Measurements from ENCODE around the gene NT5C3A. TPM values are rescaled to one million over a fixed set of nuclear protein-coding genes. Genes with fewer than 3 reads are reported as not detected.
"Not testable (repeated sequence)": the region's sequence is repeated elsewhere in the genome, so short reads cannot be mapped to it uniquely, and the experiment has no call there.

NT5C3A gene
- total and polyA plus RNA-seq, 2 of the 8 experiments (the other 6 are each of a cell fraction or from before 2014, with no cell fraction given): 7.5 to 22.7 TPM

GRCh38 chr7:33004104-33004616 is 58.4 kb downstream of the NT5C3A start:
- H2AFZ ChIP-seq (ENCODE audit: low read length); CTCF ChIA-PET (ENCODE audit: partially characterized antibody); H4K8ac ChIP-seq (ENCODE audit: extremely low read depth, insufficient read depth, low read length); H3K4ac ChIP-seq (replicated peaks; ENCODE audit: insufficient read length, low read depth, low read length); H2BK15ac ChIP-seq (ENCODE audit: low read length); H4K91ac ChIP-seq (replicated peaks; ENCODE audit: insufficient read length, low read length); H3K9ac ChIP-seq (replicated peaks in 1 of 4; ENCODE audit: extremely low read depth in 1 of 4, low read depth in 3 of 4, low read length in 3 of 4); H2BK20ac ChIP-seq (ENCODE audit: low read length); H3K4me3 ChIP-seq (ENCODE audit: extremely low read depth in 1 of 4, insufficient read depth in 2 of 4, low read depth in 3 of 4, low read length in 4 of 4); FAIRE-seq; H3K79me2 ChIP-seq (ENCODE audit: control insufficient read depth in 1 of 2, insufficient read depth in 2 of 2, low read length in 2 of 2); DNase-seq (ENCODE audit: low read depth in 1 of 2, low spot score in 2 of 2); H3K23me2 ChIP-seq (ENCODE audit: low read depth, low read length); H3K14ac ChIP-seq (ENCODE audit: insufficient read length); H3K18ac ChIP-seq (ENCODE audit: extremely low read depth, low read length); H3K79me1 ChIP-seq (ENCODE audit: low read depth, low read length); H3K56ac ChIP-seq (replicated peaks; ENCODE audit: insufficient read length, low read depth, low read length); H2BK5ac ChIP-seq (ENCODE audit: low read depth, low read length); H4K20me1 ChIP-seq (replicated peaks in 1 of 2; ENCODE audit: control insufficient read depth in 1 of 2, insufficient read depth in 2 of 2, low read length in 2 of 2); H2AK5ac ChIP-seq (ENCODE audit: low read depth, low read length); H3K27me3 ChIP-seq (replicated peaks in 1 of 4; ENCODE audit: control insufficient read depth in 3 of 4, extremely low read depth in 1 of 4, insufficient read depth in 3 of 4, low read length in 3 of 4); H3K23ac ChIP-seq (ENCODE audit: insufficient read length); H4K5ac ChIP-seq (ENCODE audit: insufficient read length, low read depth, low read length); H3K4me1 ChIP-seq (replicated peaks in 1 of 4; ENCODE audit: control insufficient read depth in 3 of 4, insufficient read depth in 4 of 4, low read length in 3 of 4); H3K4me2 ChIP-seq (ENCODE audit: insufficient read depth in 1 of 2, low read depth in 2 of 2, low read length in 2 of 2); H3K9me3 ChIP-seq (ENCODE audit: insufficient read depth in 2 of 2, low read depth in 1 of 2, low read length in 1 of 2); H2BK120ac ChIP-seq (replicated peaks; ENCODE audit: low read depth, low read length); H2BK12ac ChIP-seq (ENCODE audit: low read depth, low read length); POLR2A ChIA-PET (ENCODE audit: partially characterized antibody); H3K36me3 ChIP-seq (ENCODE audit: control insufficient read depth in 2 of 4, insufficient read depth in 4 of 4, low read length in 3 of 4); H3K27ac ChIP-seq (ENCODE audit: low read depth, low read length): not testable (repeated sequence)
- 83% methylated on average over 10 of the region's 10 CpGs; no CpG with 5 or more reads in 1 of the 2 experiments for WGBS, 2 experiments (ENCODE audit: extremely low coverage in 1 of 2, insufficient coverage in 1 of 2, insufficient read length in 1 of 2, insufficient replicate concordance in 2 of 2, low coverage in 1 of 2, low lambda C conversion rate in 2 of 2, missing lambda C conversion rate in 1 of 2)

GRCh38 chr7:33003111-33003510 is 59.5 kb downstream of the NT5C3A start:
- H3K23me2 ChIP-seq (ENCODE audit: low read depth, low read length); H3K27me3 ChIP-seq (replicated peaks in 1 of 4; ENCODE audit: control insufficient read depth in 3 of 4, extremely low read depth in 1 of 4, insufficient read depth in 3 of 4, low read length in 3 of 4); H2BK12ac ChIP-seq (ENCODE audit: low read depth, low read length); H3K36me3 ChIP-seq (ENCODE audit: control insufficient read depth in 2 of 4, insufficient read depth in 4 of 4, low read length in 3 of 4); H3K18ac ChIP-seq (ENCODE audit: extremely low read depth, low read length); H3K4me2 ChIP-seq (ENCODE audit: insufficient read depth in 1 of 2, low read depth in 2 of 2, low read length in 2 of 2); DNase-seq (ENCODE audit: low read depth in 1 of 2, low spot score in 2 of 2); H2AFZ ChIP-seq (ENCODE audit: low read length); H3K4me3 ChIP-seq (ENCODE audit: extremely low read depth in 1 of 4, insufficient read depth in 2 of 4, low read depth in 3 of 4, low read length in 4 of 4); H3K4me1 ChIP-seq (replicated peaks in 1 of 4; ENCODE audit: control insufficient read depth in 3 of 4, insufficient read depth in 4 of 4, low read length in 3 of 4); H2BK15ac ChIP-seq (ENCODE audit: low read length); H3K79me1 ChIP-seq (ENCODE audit: low read depth, low read length); H2AK5ac ChIP-seq (ENCODE audit: low read depth, low read length); H3K9me3 ChIP-seq (ENCODE audit: insufficient read depth in 2 of 2, low read depth in 1 of 2, low read length in 1 of 2); H3K56ac ChIP-seq (replicated peaks; ENCODE audit: insufficient read length, low read depth, low read length); H2BK5ac ChIP-seq (ENCODE audit: low read depth, low read length); H2BK120ac ChIP-seq (replicated peaks; ENCODE audit: low read depth, low read length); H4K20me1 ChIP-seq (replicated peaks in 1 of 2; ENCODE audit: control insufficient read depth in 1 of 2, insufficient read depth in 2 of 2, low read length in 2 of 2); H3K4ac ChIP-seq (replicated peaks; ENCODE audit: insufficient read length, low read depth, low read length); H3K23ac ChIP-seq (ENCODE audit: insufficient read length); H4K8ac ChIP-seq (ENCODE audit: extremely low read depth, insufficient read depth, low read length); POLR2A ChIA-PET (ENCODE audit: partially characterized antibody); H4K91ac ChIP-seq (replicated peaks; ENCODE audit: insufficient read length, low read length); H2BK20ac ChIP-seq (ENCODE audit: low read length); H3K9ac ChIP-seq (replicated peaks in 1 of 4; ENCODE audit: extremely low read depth in 1 of 4, low read depth in 3 of 4, low read length in 3 of 4); H3K79me2 ChIP-seq (ENCODE audit: control insufficient read depth in 1 of 2, insufficient read depth in 2 of 2, low read length in 2 of 2); H3K14ac ChIP-seq (ENCODE audit: insufficient read length); H4K5ac ChIP-seq (ENCODE audit: insufficient read length, low read depth, low read length); H3K27ac ChIP-seq (ENCODE audit: low read depth, low read length): not testable (repeated sequence)
- FAIRE-seq: peak; percentile 24
- CTCF ChIA-PET (ENCODE audit: partially characterized antibody): interaction anchor here (0.6 kb wide), 1 partner anchor 879 kb away, joined by 3 read pairs; no protein-coding TSS in a partner anchor

Measured in H1 (cell line).